Posterior vena cava (tissue), 2 donors: ENCODE results near the gene SLC25A5. TPM values are rescaled to one million over a fixed set of nuclear protein-coding genes. Genes with fewer than 3 reads are reported as not detected.
A peak's percentile ranks its signal among the peaks of the same experiment; 100 is the strongest.
"Not testable (repeated sequence)": the region's sequence is repeated elsewhere in the genome, so short reads cannot be mapped to it uniquely, and the experiment has no call there.

Source experiments
- DNase-seq: peaks from one replicate; pipeline ENCODE4 v3.0.0-alpha.2; 2020; ENCODE audit warnings: low spot score
- intact Hi-C, 2 donors: fragments of 100-400 bp; cut with DNase I; formaldehyde crosslinking; loops; one replicate each; pipeline versions ENCODE4 v1.14.1 to v1.14.2; 2022 to 2023
- total RNA-seq, 2 donors: library from RNA; stranded (reverse); fragmentation: NEBNext Ultra II Directional; extraction: Animal tissue kit (Norgen Biotek cat#: 25700); gene quantifications; one replicate each; pipeline ENCODE4 v1.2.1, GENCODE V29; 2021
- donor health status: DM: yes; HTN: yes; CAD: no.
- donor health status: DM: yes; HTN: yes; CAD: no.

SLC25A5 gene
- total RNA-seq, 2 donors from 2014 or later: 134 to 150 TPM

- DNase-seq: no peak
- intact Hi-C loops: no loop called here
These were observed 6.6 kb downstream of the SLC25A5 start for GRCh38 chrX:119474615-119475388.

GRCh38 chrX:119475389-119476101 is 7.3 kb downstream of the SLC25A5 start:
- DNase-seq: no peak
- intact Hi-C loops: no loop called here

GRCh38 chrX:119477812-119478232 is 9.6 kb downstream of the SLC25A5 start:
- intact Hi-C loops: no loop called here
- DNase-seq: no peak

DNA sequence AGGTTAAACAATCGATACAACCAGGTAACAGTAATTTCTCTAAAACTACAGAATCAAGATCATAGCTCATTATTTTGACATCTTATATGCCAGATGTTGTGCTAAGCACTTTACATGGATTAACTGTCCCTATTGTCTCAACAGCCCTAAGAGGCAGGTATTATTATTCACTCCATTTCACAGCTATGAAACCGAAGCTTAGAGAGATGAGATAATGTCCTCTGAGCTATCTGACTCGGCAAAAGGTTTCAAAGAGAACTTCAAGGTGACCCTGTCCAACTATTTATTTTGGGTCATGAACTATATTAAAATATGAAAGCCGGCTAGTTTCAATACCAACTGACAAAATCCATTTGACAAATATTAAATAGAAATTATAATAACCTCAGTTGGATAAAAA is 10.3 kb downstream of the SLC25A5 start:
- intact Hi-C loops: no loop called here
- DNase-seq: no peak

DNA sequence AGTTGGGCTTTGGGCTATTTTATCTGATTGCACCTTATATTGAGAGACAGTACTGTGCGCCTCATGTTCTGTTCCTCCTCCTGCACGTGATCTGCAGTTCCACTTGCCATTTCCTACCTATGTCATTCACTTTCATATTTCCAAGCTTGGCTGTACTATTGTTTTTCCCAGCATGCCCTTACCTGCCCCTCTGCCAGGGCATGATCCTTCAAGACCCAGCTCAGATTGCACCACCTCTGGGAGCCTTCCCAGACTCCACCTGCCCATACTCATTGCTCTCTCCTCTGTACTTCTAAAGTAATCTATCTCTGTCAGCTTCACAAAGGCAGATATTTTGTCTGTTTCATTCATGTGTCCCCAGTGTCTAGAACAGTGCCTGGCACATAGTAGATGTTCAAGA is 11.6 kb downstream of the SLC25A5 start:
- DNase-seq: no peak
- intact Hi-C loops: no loop called here

- intact Hi-C loops: no loop called here
- DNase-seq: no peak
These were observed 13.1 kb downstream of the SLC25A5 start for GRCh38 chrX:119481323-119481801.

GRCh38 chrX:119482041-119482440 is 13.8 kb downstream of the SLC25A5 start:
- DNase-seq: no peak
- intact Hi-C loops: no loop called here

GRCh38 chrX:119482481-119483480 is 14.5 kb downstream of the SLC25A5 start:
- intact Hi-C loops: no loop called here
- DNase-seq: peak; percentile 89

GRCh38 chrX:119486745-119487144 is 18.5 kb downstream of the SLC25A5 start:
- no peak for DNase-seq
- intact Hi-C loops: no loop called here

GRCh38 chrX:119487766-119488165 is 19.5 kb downstream of the SLC25A5 start:
- DNase-seq, intact Hi-C loops: not testable (repeated sequence)

GRCh38 chrX:119488749-119489148 is 20.5 kb downstream of the SLC25A5 start:
- peak; percentile 76 for DNase-seq
- intact Hi-C loops: no loop called here

- DNase-seq: peak; percentile 32
- intact Hi-C loops: no loop called here
These were observed 21.2 kb downstream of the SLC25A5 start for GRCh38 chrX:119489212-119490074.

GRCh38 chrX:119492463-119492862 is 24.2 kb downstream of the SLC25A5 start:
- intact Hi-C loops: no loop called here
- peak; percentile 7 for DNase-seq

GRCh38 chrX:119493851-119494495 is 25.7 kb downstream of the SLC25A5 start:
- intact Hi-C loops: not testable (repeated sequence)
- peak; percentile 31 for DNase-seq

GRCh38 chrX:119495734-119496726 is 27.8 kb downstream of the SLC25A5 start:
- peak; percentile 47 for DNase-seq
- intact Hi-C loops: no loop called here

- intact Hi-C loops: no loop called here
These were observed 28.9 kb downstream of the SLC25A5 start for GRCh38 chrX:119497185-119497584.

More at GRCh38 chrX:119497185-119497584, 28.9 kb downstream of the SLC25A5 start:
- no peak for DNase-seq
